OCI-LY1 (cell line): ENCODE data around the gene PRDM1.

Source experiments
- H2AFZ ChIP-seq: fragments of 200-600 bp; sonication (generic), shearing (Covaris generic); 2 replicates; pipeline ENCODE4 v1.6.0; 2014; ENCODE audit warnings: antibody characterized with exemption, mild to moderate bottlenecking, low read length
- H3F3A ChIP-seq: fragments of 200-600 bp; sonication (generic), shearing (Covaris generic); 2 replicates; pipeline ENCODE4 v1.6.0; 2014; ENCODE audit warnings: mild to moderate bottlenecking, antibody characterized with exemption, low read length, moderate library complexity; ENCODE audit not compliant: insufficient read depth
- H3K27ac ChIP-seq: fragments of 200-600 bp; sonication (generic); 2 replicates; pipeline ENCODE4 v1.5.1; 2014; ENCODE audit warnings: low read length, mixed run types, mild to moderate bottlenecking, low read depth; ENCODE audit not compliant: poor library complexity, severe bottlenecking
- H3K27me3 ChIP-seq: fragments of 200-600 bp; sonication (generic); 2 replicates; pipeline ENCODE4 v1.6.0; 2014; ENCODE audit warnings: antibody characterized with exemption, mild to moderate bottlenecking, low read length, moderate library complexity; ENCODE audit not compliant: insufficient read depth
- H3K36me3 ChIP-seq: fragments of 200-600 bp; sonication (generic); 2 replicates; pipeline ENCODE4 v1.6.1; 2014; ENCODE audit warnings: mild to moderate bottlenecking, antibody characterized with exemption, low read length, moderate library complexity, mixed read lengths; ENCODE audit not compliant: insufficient read depth
- H3K4me1 ChIP-seq: fragments of 200-600 bp; sonication (generic); 2 replicates; pipeline ENCODE4 v1.5.1; 2014; ENCODE audit warnings: mild to moderate bottlenecking, low read length, moderate library complexity; ENCODE audit not compliant: insufficient read depth, severe bottlenecking
- H3K4me2 ChIP-seq: fragments of 200-600 bp; sonication (generic), shearing (Covaris generic); 2 replicates; pipeline ENCODE4 v1.6.1; 2014; ENCODE audit warnings: low read length
- H3K4me3 ChIP-seq: fragments of 200-600 bp; sonication (generic); 2 replicates; pipeline ENCODE4 v1.5.1; 2014; ENCODE audit warnings: low read length, low read depth, mild to moderate bottlenecking, mixed read lengths; ENCODE audit not compliant: poor library complexity, severe bottlenecking
- H3K79me2 ChIP-seq: fragments of 200-600 bp; shearing (Covaris generic); 2 replicates; pipeline ENCODE4 v1.6.1; 2016; ENCODE audit warnings: mixed run types, low read length, mixed read lengths; ENCODE audit not compliant: insufficient read depth
- H3K9ac ChIP-seq: fragments of 200-600 bp; sonication (generic), shearing (Covaris generic); 2 replicates; pipeline ENCODE4 v1.6.1; 2014; ENCODE audit warnings: mild to moderate bottlenecking, low read length, mixed read lengths
- H3K9me2 ChIP-seq: fragments of 200-600 bp; sonication (generic), shearing (Covaris generic); 2 replicates; pipeline ENCODE4 v1.6.1; 2014; ENCODE audit warnings: low read depth, mild to moderate bottlenecking, low read length, mixed read lengths
- H3K9me3 ChIP-seq: fragments of 200-600 bp; shearing (Covaris generic); 2 replicates; pipeline ENCODE4 v1.6.1; 2014; ENCODE audit warnings: low read length, mixed read lengths
- H4K20me1 ChIP-seq: fragments of 200-600 bp; sonication (generic), shearing (Covaris generic); 2 replicates; pipeline ENCODE4 v1.6.0; 2016; ENCODE audit warnings: mild to moderate bottlenecking, low read length; ENCODE audit not compliant: insufficient read depth
- EZH2 ChIP-seq: fragments of 200-600 bp; sonication (generic), shearing (Covaris generic); IDR thresholded peaks from 2 replicates; pipeline ENCODE4 v1.8.0; 2017; ENCODE audit warnings: borderline replicate concordance, mixed run types, mild to moderate bottlenecking, antibody characterized with exemption, low read length, moderate library complexity, mixed read lengths
- TF ChIP-seq, protein P1 (sequence below): fragments of 200-600 bp; sonication (generic), shearing (Covaris generic); IDR thresholded peaks from 2 replicates; pipeline ENCODE4 v1.5.1; 2017; ENCODE audit warnings: mild to moderate bottlenecking, antibody characterized with exemption, low read length, moderate library complexity, mixed read lengths

PRDM1 gene

GRCh38 chr6:106083618-106084017 is 2.5 kb upstream of the PRDM1 start:
- no peaks in the 10 kb centered on the region for H3K36me3 ChIP-seq
- H3K9ac ChIP-seq, result no peak overlapping the region
- H3K4me3 ChIP-seq, result no peak overlapping the region
- no peaks in the 10 kb centered on the region for H4K20me1 ChIP-seq
- no peaks in the 10 kb centered on the region for H3K27me3 ChIP-seq
- no peaks in the 10 kb centered on the region for H3K9me2 ChIP-seq
- H3F3A ChIP-seq, result no peaks in the 10 kb centered on the region; the same call in 1 of the 2 replicates
- no peak overlapping the region for H2AFZ ChIP-seq
- H3K9me3 ChIP-seq, result no peaks in the 10 kb centered on the region
- peaks cover 39% of the 10 kb centered on the region for H3K4me1 ChIP-seq
- H3K4me2 ChIP-seq, result no peak overlapping the region
- H3K27ac ChIP-seq, result peak overlapping the region; percentile 75
- H3K79me2 ChIP-seq, result no peaks in the 10 kb centered on the region
- no peak for TF ChIP-seq EZH2
- TF ChIP-seq, protein P1, sequence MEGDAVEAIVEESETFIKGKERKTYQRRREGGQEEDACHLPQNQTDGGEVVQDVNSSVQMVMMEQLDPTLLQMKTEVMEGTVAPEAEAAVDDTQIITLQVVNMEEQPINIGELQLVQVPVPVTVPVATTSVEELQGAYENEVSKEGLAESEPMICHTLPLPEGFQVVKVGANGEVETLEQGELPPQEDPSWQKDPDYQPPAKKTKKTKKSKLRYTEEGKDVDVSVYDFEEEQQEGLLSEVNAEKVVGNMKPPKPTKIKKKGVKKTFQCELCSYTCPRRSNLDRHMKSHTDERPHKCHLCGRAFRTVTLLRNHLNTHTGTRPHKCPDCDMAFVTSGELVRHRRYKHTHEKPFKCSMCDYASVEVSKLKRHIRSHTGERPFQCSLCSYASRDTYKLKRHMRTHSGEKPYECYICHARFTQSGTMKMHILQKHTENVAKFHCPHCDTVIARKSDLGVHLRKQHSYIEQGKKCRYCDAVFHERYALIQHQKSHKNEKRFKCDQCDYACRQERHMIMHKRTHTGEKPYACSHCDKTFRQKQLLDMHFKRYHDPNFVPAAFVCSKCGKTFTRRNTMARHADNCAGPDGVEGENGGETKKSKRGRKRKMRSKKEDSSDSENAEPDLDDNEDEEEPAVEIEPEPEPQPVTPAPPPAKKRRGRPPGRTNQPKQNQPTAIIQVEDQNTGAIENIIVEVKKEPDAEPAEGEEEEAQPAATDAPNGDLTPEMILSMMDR, result no peak

GRCh38 chr6:106084106-106084988 is 1.8 kb upstream of the PRDM1 start:
- no peaks in the 10 kb centered on the region for H3K36me3 ChIP-seq
- peak overlapping the region; percentile 75 for H3K27ac ChIP-seq
- H3K79me2 ChIP-seq, result no peaks in the 10 kb centered on the region
- no peaks in the 10 kb centered on the region for H3K9me2 ChIP-seq
- no peaks in the 10 kb centered on the region for H3K27me3 ChIP-seq
- H3K4me3 ChIP-seq, result no peak overlapping the region
- peaks cover 39% of the 10 kb centered on the region for H3K4me1 ChIP-seq
- H3K9me3 ChIP-seq, result no peaks in the 10 kb centered on the region
- H3K9ac ChIP-seq, result no peak overlapping the region; the same call in 1 of the 2 replicates
- no peaks in the 10 kb centered on the region for H4K20me1 ChIP-seq
- no peak overlapping the region; the same call in none of the 2 replicates for H2AFZ ChIP-seq
- no peak for TF ChIP-seq EZH2
- TF ChIP-seq, protein P1, result peak; percentile 89
- H3F3A ChIP-seq, result no peaks in the 10 kb centered on the region; the same call in 1 of the 2 replicates
- peak overlapping the region; percentile 71 for H3K4me2 ChIP-seq

GRCh38 chr6:106084989-106085691 is 996 bp upstream of the PRDM1 start:
- Histone ChIP-seq H3K27me3 (no peaks in the 10 kb centered on the region), H3K4me1 (peaks cover 39% of the 10 kb centered on the region), H2AFZ (no peak overlapping the region; the same call in 1 of the 2 replicates), H3K4me2 (peak overlapping the region; percentile 71), H3K4me3 (peak overlapping the region; percentile 52), H3K9me2 (no peaks in the 10 kb centered on the region), H3K27ac (peak overlapping the region; percentile 75), H3F3A (no peaks in the 10 kb centered on the region; the same call in 1 of the 2 replicates), H3K36me3 (no peaks in the 10 kb centered on the region), H4K20me1 (no peaks in the 10 kb centered on the region), H3K9ac (no peak overlapping the region; the same call in 1 of the 2 replicates), H3K79me2 (no peaks in the 10 kb centered on the region), H3K9me3 (no peaks in the 10 kb centered on the region)
- no peak for TF ChIP-seq EZH2
- TF ChIP-seq, protein P1, result no peak
